ENCODE data around the gene FGF9.

Gene FGF9

DNA sequence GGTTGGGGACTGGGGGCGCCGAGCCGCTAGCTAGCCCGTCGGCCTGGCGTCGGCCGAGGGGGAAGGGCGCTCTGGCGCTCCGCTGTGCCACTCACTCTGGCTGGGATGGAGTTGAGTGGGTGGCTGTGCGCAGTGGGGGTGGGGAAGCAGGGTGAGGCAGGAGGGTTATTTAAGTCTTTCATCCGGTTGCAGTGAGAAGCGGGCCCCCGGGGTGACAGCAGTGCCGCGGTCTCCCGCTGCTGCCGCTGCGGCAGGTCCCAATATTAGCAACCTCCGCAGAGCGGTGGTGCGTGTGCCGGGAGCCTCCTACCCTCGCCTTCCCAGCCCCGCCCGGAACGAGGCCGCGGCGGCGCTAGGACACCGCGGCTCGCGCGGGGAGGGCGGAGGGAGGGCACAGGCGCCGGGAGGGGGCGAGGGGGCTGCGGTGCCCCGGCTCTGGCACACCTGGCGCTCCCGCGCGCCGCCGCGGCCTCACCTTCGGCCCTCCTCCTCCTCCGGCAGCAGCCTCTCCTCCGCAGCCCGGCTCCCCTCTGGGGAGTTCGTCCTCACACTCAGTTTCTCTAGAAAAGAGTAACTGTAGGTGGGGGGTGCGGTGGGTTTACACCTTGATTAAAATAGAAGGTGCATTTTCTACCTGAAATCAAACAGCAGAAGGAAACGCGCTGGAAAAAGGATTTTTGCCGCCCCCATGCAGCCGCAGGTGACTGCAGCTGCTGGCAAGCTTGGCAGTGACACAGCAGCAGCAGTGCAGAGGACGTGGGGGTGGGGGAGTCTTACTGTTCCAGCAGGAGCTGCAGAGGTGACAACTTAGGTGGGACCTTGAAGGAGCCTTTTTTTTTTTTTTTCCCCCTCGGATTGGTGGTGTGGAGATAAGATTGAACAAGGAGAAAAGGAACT lies 4.5 kb downstream of the FGF9 start:
- no peak for DNase-seq

- no peak for DNase-seq
Observed at GRCh38 chr13:21676611-21677021, 5.7 kb downstream of the FGF9 start.

DNA sequence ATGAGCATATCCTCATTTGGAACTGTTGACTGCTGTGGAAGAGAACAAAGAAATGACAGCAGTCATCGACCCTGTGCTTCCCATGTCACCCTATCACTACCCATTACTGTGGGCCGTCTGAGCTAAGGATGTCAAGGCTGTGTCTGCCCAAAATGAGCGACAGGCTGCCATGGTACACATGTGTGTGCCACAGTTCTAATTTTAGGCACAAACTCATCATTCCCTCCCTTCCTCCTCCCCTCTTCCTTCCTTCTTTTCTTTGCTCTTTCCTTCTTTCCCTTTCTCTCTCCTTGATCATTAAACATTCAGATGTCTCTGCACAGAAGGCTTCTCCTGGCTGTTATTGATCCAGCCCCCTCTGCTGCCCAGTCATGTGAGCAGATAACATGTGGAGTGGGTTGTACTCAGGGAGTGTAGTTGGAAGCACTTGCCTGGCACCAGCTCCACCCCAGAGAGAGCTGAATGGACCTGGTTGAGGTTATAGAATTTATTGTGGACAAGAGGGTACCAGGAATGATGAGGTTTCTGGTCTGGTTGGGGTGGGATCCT lies 6.3 kb downstream of the FGF9 start:
- DNase-seq, result no peak

DNA sequence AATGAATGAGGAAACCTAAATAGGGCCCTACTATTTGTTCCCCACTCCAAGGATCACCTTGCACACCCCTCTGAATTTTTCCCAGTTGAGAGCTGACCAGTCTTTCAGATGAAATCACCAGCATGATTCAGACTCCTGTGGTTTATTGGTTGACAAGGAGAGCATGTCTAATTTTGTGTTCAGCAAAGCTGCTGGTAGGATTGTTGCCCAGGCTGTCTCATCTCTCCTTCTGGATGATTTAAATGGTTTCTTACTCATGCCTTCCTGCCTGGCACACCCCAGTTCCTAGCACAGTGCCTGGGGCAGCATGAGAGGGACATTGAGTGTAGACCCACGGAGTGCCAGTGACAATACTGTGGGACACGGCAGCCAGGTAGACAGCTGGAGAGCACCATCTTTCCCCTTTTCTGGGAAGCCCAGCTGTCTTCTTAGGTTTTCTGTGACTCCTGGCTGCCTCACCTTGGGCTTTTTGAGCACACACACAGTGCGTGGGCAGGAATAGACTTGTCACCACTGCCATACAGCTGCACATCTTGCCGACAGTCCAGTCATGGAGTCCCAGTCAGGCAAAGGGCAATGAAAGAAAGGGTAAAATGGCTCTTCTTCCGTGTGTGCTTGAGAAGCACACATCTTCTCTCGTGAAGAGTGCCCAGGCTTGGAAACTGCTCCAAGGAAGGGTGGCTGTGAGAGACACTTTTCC lies 12.3 kb downstream of the FGF9 start:
- DNase-seq, result no peak

DNA sequence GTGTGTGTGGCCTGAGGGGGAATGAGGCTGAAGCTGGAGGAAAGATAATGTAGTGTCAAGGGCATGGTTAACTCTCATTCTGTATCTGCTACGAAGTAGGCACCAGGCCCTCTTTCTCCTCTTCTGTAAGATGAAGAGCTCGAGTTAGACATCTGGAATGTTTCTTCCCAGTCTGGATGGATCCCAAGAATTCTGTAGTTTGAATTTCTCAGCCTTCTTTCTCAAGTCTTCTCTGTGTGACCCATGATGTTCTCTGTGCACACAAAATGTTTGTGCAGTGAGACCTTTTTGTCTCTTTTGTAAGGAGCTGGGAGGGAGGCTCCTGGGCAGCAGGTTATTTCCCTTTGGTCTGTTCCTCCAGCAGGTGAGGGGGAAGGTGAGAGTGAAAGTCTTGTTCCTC lies 13.7 kb downstream of the FGF9 start:
- DNase-seq, result no peak

DNA sequence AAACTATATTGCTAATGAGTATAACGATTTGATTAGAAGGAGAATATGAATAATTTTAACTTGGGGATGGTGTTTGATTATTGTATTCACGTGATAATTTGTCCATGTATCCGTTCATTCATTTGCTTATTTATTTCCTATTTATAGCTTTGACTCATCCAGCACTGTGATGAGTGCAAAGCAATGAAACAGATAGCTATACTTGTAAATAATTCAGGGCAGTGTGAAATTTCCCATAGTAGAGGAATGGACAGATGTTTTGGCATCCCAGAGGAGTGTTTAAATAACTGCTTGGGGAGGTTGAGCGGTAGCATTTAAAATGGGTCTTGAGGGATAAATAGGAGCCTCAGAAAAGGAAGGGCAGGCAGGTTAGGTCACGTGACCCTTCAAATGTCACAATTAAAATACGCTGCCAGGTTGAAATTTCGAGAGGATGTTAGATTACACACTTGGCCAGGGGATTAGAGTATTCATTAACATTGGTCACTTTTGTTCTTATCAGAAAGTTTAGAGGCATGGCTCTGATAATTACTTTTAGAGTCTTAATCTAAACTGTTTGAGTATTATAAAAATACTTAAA lies 14.7 kb downstream of the FGF9 start:
- no peak for DNase-seq

DNA sequence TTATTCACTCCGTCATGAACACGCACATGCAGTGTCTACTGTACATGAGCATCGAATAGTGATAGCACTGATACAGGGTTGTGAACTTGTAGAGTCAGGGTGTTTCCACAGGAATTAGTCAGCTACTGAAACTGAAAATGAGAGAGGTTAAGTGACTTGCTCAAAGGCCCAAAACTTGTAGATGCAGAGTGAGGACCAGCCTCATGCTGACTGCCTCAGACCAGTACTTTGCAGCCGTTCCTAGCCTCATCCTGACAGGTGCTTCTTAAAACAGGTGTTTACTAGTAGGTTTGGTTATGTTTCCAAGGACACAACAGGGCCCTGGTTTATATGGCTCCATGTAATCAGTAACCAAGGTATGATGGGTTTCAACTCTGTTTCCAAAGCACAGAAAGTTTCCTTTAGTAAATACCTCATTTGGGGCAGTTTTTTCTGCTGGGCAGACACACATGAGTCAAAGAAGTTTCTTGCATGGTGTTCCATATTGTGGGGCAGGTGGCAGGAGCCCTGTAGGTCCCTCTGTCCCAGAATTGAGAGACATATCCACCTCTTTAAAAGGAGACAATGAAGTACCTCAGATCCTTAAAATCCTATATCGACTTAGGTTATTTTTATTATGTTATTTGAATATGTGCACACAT lies 16.0 kb downstream of the FGF9 start:
- no peak for DNase-seq

GRCh38 chr13:21688056-21688455 lies 17.2 kb downstream of the FGF9 start:
- no peak for DNase-seq

- no peak for DNase-seq
Observed at GRCh38 chr13:21689097-21689496, 18.2 kb downstream of the FGF9 start.

- no peak for DNase-seq
Observed at GRCh38 chr13:21690955-21691354, 20.1 kb downstream of the FGF9 start.

- DNase-seq, result no peak
Observed at GRCh38 chr13:21691500-21691899, 20.6 kb downstream of the FGF9 start.

GRCh38 chr13:21691928-21692327 lies 21.1 kb downstream of the FGF9 start:
- DNase-seq, result no peak

- DNase-seq, result no peak
Observed at GRCh38 chr13:21694831-21695230, 24.0 kb downstream of the FGF9 start.

DNA sequence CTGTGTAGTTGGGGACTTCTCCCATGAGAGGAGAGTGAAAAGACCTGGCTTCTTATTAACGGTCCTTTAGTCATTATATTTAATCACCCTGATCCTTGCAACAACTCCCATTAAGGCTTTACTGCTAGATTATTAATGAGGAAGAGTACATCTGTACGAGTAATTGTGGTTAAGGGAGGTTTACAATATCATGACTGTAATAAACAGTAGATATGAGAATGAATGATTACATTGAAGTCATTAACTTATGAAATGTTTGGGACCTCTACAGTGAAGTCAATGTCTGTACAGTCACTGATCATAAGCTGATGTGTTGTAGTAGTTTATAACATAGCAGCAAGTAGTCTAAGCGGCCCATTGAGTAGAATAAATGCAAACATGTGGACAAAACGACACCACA lies 24.7 kb downstream of the FGF9 start:
- DNase-seq, result no peak

- no peak for DNase-seq
Observed at GRCh38 chr13:21696865-21697448, 26.1 kb downstream of the FGF9 start.

DNA sequence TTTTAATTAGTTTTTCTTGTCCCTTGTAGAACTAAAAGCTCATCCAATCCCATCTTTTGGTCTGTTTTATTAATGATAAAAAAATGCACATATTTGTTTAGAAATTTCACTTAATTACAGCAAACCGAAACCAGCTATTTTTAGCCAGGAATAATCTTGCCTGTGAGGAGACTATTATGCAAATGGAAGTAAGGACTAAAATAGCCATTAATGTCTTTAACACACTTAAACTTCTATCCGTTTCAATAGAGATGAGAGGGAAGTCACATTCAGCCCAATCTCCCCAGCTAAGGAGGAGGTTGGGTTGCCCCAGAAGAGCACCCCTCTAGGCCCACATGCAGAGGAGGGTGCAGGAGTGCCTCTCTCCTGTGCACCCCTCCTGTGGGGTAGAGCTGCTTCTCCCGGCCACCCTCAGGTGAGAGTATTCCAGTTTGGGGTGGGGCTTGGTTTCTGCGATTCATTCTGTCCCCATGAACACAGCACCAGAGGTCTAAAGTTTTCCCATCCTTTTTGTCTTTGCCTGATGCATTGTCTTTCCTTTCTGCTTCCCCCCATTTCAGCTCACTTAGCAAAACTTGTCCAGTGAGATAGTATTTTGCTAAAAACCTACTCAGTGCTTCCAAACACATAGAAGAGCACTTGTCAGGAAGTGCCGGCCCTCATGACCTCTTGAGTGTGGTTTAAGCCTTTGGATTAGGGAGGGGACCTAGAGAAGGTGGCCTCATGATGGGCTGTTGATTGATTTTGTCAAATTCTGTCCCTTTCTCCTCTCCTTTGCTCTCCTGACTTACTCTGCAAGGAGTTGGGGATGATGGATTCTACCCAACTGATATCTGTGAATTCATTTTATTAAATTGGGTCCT lies 28.2 kb downstream of the FGF9 start:
- DNase-seq, result no peak

DNA sequence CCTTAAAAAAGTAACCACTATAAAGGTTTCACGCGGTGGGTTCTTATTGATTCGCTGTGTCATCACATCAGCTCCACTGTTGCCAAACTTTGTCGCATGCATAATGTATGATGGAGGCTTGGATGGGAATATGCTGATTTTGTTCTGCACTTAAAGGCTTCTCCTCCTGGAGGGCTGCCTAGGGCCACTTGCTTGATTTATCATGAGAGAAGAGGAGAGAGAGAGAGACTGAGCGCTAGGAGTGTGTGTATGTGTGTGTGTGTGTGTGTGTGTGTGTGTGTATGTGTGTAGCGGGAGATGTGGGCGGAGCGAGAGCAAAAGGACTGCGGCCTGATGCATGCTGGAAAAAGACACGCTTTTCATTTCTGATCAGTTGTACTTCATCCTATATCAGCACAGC lies 30.6 kb downstream of the FGF9 start:
- DNase-seq, result no peak

- DNase-seq, result no peak
Observed at GRCh38 chr13:21703846-21704245, 33.0 kb downstream of the FGF9 start.

DNA sequence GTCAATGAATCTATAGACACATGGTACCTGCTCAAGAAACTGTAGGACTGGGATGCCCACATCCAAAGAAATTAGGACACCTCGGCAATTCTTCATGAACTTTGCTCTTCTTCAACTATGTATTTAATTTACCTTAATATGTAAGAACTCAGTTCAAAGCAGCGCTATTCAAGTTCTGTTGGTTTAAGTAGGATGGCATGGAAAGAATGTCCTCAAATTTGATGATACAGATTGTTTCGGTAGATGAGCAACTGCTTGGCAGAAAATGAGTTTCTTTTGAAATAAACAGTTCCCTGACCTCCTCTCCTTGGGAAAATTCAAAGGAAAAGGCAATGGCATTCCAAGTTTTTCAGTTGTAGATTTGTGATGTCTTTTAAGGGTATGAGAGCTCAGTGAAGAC lies 36.7 kb downstream of the FGF9 start:
- DNase-seq, result no peak

DNA sequence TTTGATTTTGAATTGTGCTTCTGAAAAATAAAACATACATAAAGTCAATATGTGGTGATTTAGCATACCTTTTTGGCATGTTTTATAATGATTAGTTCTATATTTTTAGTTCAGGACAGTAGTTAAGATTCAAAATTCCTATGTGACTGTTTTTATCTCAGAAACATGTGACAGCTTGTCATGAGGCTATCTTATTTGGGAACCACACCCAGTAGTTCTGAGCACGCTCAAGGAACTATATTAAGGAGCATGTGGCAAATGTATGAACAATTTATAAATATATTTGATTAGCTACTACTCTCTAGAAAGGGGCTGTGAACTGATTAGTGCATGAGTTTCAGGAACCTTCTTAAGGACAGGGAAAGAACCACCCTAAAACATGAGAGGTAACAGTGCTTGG lies 38.8 kb downstream of the FGF9 start:
- DNase-seq, result no peak

GRCh38 chr13:21710163-21710562 lies 39.3 kb downstream of the FGF9 start:
- no peak for DNase-seq

- DNase-seq, result no peak
Observed at GRCh38 chr13:21717817-21718216, 46.9 kb downstream of the FGF9 start.

Measured in T1000 (cell line).